ENCODE results near the gene ZNF600.
"Not testable (repeated sequence)": the region's sequence is repeated elsewhere in the genome, so short reads cannot be mapped to it uniquely, and the experiment has no call there.

- TF ChIP-seq CTCF (optimal IDR thresholded peaks at IDR 0.05 in 1 of 3, IDR thresholded peaks at IDR 0.05 in 1 of 3, conservative IDR thresholded peaks at IDR 0.05 in 1 of 3; ENCODE audit: extremely low read depth in 1 of 3, insufficient read depth in 2 of 3, low read length in 3 of 3); EZH2 (IDR thresholded peaks at IDR 0.05; ENCODE audit: low read length): not testable (repeated sequence)
Measured at GRCh38 chr19:52723907-52724598, 62.5 kb downstream of the ZNF600 start.
